Stimulated activated CD4-positive, alpha-beta T cell treated with anti-CD3 and anti-CD28 coated beads, Interleukin-15, amount 100 ng/mL, for 24 hours (primary cell): ENCODE measurements around the gene LDLRAD2.
"Not testable (repeated sequence)": the region's sequence is repeated elsewhere in the genome, so short reads cannot be mapped to it uniquely, and the experiment has no call there.

ENCODE experiments used
- DNase-seq: peaks from one replicate; pipeline ENCODE4 v3.0.0-alpha.2; 2020

LDLRAD2 gene

DNA sequence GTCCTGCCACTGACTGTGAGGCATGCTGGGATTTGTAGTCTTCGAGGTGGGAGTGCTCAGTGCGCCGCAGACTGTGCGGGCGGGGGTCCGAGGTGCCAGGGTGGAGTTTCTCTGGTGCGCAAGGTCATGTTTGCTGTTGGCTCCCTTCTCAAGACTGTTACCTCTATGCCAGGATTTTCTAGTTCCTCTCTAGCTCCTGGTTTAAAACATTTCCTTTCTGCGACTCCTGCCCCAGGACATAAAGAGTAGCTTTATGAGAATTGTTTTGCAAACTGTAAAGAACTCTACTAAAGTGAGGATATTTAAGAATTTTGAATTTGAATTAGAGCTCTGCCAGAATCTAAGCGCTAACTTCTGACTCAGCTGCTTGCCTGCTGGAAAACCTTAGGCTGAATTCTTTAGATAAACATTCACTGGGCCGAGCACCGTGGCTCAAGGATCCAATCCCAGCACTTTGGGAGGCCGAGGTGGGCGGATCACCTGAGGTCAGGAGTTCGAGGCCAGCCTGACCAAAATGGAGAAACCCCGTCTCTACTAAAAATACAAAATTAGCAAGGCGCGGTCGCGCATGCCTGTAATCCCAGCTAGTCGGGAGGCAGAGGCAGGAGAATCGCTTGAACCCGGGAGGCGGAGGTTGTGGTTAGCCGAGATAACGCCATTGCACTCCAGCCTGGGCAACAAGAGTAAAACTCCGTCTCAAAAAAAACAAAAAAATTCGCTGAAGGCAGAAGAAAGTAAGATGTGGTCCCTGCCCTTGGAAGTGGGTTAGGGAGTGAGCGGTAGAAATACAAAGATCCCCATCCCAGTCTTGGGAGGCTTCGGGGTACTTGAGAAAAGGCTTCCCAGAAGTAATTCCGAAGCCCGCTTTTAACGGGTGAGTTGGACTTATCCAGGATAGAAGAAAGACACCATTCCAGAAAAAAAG lies 28.1 kb upstream of the LDLRAD2 start:
- DNase-seq, result no peak

DNA sequence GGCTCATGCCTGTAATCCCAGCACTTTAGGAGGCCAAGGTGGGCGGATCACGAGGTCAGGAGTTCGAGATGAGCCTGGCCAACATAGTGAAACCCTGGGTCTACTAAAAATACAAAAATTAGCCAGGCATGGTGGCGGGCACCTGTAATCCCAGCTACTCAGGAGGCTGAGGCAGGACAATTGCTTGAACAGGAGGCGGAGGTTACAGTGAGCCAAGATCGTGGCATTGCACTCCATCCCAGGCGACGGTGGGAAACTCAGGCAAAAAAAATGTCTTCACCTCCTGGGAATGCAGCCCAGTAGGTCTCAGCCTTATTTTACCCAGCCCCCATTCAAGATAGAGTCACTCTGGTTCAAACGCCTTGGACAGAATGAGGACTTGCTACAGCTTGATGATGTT lies 26.3 kb upstream of the LDLRAD2 start:
- not testable (repeated sequence) for DNase-seq

DNA sequence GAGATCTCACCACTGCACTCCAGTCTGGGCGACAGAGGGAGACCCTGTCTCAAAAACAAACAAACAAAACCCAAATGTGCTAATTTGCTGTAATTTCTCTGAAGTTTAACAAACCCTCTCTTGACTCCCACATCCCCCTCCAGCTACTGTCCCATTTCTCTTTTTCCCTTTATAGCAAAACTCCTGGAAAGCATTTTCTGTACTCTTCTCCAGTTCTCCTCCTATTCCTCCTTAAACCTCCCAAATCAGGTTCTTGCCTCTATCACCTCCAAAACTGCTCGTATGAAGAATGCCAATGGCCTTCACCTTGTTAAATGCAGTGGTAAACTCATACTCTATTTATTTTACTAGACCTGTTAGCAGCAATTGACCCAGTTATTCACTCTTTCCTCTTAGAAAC lies 25.4 kb upstream of the LDLRAD2 start:
- DNase-seq, result no peak

DNA sequence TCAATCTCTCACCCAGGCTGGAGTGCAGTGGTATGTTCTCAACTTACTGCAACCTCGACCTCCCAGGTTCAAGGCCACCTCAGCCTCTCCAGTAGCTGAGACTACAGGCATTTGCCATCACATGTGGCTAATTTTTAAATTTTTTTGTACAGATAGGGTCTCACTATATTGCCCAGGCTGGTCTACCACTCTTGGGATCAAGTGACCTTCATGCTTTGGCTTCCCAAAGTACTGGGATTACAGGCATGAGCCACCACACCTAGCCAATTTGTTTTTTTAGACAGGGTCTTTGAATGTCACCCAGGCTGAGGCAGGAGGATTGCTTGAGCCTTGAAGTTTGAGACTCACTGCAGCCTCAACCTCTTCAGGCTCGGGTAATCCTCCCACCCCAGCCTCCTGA lies 19.0 kb upstream of the LDLRAD2 start:
- no peak for DNase-seq

DNA sequence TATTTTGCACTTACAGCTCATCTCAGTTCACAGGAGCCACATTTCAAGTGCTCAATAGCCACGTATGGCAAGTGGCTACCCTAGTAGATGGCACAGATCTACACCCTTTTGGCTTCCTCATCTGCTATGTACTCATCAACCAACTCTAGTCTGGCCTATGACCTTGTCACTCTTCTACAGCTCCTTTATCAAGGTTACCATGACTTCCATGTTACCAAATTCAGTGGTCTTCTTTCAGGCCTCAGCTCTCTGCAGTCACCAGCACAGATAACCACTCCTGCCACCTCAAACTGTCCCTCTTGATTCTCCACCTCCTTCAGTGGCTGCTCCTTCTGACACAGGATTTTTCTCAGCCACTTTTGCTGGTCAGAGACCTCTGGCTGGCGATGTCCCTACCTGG lies 17.4 kb upstream of the LDLRAD2 start:
- no peak for DNase-seq

DNA sequence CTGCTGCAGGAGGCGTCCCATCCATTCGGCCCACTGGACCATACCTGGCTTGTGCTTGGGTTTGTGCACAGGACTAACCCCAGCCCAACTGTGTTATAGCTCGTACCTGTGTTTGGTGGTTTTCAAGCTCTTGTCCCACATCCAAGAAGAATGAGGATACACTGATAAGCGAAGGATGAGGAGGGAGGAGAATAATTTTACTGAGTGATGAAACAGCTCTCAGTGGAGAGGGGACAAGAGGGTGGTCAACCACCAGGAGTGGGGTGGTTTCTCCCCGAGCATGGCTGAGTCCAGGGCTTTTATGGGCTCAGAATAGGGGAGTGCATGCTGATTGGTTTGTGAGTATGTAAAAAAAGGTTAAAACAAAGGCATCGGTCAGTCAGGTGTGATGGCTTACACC lies 17.0 kb upstream of the LDLRAD2 start:
- DNase-seq, result no peak

DNA sequence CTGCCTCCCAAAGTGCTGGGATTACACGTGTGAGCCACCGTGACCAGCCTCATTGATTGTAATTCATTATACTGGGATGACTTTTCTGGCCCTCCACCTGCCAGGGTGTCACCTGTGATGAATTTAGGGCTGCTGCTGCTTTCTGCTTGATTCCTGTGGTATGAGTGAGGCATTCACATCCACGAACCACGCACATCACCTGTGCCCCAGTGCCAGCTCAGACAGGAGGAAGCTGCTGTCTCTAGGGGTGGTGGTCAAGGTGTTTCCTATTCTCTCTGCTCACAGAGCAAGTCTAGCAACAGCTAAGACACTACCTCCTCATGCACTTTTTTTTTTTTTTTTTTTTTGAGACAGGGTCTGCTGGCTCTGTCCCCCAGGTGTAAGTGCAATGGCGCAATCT lies 12.3 kb upstream of the LDLRAD2 start:
- no peak for DNase-seq

DNA sequence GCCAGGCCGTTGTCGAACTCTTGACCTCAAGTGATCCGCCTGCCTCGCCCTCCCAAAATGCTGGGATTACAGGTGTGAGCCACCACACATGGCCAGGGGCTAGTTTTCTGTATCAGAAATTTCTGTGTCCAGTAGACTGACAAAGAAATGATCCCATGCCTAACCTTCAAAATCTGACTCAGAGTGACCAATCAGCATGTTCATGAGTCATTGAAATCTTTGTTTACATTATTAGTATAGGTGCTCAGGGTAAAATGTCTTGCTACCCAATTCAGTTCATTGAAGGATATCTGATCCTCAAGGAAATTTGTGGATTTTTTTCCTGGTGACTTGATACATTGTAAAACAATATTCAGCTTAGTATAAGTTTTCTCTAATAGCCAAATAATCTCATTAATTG lies 11.0 kb upstream of the LDLRAD2 start:
- DNase-seq, result no peak

DNA sequence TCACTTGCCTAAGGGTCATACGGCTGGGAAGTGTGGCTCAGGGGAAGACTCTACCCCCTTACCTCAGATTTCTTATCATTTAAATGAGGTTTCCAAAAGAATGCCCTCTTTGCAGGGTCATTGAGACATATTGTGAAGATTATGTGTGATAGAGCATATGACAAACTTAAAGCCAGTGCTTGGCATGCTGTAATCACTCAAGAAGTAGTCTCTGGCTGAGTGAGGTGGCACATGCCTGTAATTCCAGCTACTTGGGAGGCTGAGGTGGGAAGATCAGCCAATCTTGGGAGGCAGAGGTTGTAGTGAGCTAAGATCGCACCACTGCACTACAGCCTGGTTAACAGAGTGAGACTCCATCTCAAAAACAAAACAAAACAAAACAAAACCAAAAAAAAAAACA lies 7.5 kb upstream of the LDLRAD2 start:
- no peak for DNase-seq

DNA sequence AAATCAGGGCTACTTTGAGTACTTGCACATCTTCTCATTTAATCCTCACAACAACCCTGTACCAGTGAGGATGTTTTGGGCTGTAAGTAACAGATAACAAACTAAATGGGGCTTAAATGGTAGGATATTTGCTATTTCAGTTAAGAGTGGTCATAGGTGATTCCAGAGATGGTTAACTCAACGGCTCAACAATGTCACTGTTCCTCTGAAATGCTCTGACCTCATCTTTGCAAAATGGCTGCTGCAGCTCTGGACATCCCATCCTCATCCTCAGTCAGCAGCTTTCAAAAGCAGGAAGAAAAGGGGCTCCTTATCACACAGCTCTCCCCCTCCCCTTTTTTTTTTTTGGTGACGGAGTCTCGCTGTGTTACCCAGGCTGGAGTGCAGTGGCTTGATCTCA lies 1.5 kb downstream of the LDLRAD2 start:
- DNase-seq, result no peak

DNA sequence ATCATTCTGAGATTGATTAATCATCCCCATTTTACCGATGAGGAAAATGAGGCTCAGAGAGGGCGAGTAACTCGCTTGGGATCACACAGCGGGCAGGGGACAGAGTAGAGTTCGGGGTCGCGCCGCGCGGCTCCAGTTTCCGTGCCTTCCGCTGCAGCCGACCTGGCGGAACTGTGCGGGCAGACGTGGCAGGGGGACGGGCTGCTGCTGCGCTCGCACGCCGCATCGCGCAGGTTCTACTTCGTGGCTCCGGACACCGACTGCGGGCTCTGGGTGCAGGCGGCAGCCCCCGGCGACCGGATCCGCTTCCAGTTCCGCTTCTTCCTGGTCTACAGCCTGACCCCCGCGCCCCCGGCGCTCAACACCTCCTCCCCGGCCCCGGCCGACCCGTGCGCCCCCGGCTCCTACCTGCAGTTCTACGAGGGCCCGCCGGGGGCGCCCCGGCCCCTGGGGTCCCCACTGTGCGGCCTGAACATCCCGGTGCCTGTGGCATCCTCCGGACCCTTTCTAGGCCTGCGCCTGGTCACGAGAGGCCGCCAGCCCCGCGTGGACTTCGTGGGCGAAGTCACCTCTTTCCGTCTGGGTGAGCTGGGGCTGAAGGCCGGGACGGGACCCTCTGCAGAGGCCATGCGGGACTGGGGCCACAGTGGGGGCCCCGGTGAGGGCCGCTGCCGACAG lies 2.3 kb downstream of the LDLRAD2 start:
- DNase-seq, result peak; percentile 32

DNA sequence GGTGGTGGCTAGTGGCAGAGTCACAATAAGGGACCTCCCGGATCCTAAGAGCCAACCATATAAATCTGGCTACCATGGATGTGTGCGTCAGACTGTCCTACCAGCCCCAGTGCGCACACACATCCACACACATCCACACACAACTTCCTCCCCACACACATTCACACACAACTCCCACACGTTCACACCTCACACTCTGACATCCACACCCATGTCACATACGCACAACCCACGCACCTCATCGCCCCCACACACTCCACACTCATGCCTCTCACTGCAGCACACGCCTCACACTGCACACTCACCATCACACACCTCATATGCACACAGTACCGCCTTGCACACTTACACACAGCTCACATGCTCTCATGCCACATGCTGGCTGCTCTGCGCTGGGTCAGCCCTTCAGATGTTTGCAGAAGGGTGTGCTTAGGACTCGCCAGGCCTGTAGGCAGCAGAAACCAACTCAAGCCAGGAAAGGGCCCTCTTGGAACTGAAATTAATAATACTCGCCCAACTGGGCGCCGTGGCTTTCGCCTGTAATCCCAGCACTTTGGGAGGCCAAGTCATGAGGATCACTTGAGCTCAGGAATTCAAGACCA lies 3.0 kb downstream of the LDLRAD2 start:
- no peak for DNase-seq

DNA sequence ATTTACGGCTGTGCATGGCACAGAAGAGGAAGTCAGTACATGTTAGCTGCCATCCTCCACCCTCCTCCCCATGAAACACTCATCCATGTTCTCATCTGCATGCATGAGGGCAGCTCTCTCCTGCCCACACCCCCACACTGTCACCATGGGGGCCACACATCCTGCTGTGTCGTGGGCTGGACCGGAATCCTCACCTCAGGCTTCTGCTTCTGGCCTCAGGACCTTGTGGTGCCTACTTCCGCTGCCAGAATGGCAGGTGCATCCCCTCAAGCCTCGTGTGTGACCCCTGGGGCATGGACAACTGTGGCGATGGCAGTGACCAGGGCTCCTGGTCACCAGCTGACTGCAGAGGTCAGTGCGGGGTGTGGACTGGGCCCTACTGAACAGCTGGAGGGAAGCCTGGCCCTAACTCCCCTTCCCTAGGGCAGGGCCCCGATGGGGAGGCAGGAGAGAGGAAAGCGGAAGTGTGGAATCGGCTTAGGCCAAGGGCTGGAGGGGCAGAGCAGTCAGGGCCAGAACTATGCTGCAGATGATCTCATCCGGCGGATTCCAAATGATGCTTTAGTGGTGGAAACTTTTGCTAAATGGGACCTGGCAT lies 3.8 kb downstream of the LDLRAD2 start:
- no peak for DNase-seq

DNA sequence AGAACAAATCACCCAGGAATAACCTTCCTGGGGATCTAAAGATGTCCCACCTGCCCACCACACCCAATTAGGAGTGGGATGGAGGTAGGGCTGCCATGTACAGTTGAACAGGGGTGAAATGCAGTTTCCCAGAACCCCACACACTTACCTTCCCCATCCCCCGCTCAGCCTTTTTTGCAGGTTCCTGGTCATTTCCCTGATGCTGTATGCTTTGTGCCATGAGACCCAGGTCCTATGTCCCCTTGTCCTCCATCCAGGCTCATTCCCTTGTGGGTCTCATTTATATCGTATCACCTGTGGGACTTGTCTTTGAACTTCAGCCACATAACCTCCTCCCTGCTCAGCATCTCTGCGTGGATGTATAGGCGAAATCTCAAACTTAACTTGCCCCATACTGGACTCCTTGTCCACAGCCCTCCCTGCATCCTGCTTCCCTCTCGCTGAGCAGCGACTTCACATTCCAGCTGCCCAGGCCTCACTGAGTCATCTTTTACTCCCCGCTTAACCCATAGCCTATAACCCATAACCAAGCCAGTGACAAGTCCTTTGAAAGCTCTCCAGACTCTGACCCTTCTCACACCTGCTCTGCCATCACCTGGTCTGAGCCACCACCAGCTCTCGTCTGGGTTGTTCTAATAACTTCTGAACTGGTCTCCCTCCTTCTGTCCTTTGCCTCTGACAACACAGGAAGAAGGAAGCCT lies 4.7 kb downstream of the LDLRAD2 start:
- no peak for DNase-seq

DNA sequence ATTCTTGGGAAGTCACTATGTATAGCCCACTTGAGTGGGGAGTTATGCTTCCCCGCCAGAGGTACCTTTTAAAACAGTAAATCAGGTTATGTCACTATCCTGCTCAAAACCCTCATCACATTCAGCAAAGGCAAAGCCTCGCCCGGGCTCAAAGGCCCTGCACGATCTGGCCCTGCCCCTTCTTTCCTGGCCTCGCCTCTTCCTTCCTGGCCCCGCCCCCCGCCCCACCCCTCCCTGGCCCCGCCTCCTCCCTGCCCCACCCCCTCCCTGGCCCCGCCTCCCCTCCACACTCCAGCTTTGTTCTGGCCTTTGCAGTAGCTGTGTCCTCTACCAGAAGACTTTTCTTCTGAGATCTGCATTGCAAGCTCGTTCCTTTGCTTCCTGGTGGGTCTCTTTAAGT lies 6.6 kb downstream of the LDLRAD2 start:
- peak; percentile 49 for DNase-seq

DNA sequence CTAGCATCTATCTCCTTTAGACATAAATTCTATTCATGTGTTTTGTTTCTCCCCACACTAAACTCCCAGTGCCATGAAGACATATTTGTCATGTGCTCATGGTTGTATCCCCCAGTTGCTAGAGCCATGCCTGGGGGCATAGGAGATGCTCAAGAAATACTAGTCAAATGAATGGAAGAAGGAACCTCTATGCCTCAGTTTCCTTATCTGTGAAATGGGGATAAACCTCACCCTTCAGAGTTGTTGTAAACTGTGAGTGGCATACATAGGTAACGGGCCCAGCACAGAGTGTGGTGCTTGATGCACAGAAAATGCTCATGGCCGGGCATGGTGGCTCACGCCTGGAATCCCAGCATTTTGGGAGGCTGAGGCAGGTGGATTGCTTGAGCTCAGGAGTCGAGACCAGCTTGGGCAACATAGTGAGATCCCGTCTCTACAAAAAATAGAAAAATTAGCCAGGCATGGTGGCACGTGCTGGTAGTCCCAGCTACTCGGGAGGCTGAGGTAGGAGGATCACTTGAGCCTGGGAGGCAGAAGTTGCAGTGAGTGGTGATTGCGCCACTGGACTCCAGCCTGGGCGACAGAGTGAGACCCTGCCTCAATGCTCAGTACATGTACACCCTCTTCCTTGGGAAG lies 8.7 kb downstream of the LDLRAD2 start:
- DNase-seq, result no peak

DNA sequence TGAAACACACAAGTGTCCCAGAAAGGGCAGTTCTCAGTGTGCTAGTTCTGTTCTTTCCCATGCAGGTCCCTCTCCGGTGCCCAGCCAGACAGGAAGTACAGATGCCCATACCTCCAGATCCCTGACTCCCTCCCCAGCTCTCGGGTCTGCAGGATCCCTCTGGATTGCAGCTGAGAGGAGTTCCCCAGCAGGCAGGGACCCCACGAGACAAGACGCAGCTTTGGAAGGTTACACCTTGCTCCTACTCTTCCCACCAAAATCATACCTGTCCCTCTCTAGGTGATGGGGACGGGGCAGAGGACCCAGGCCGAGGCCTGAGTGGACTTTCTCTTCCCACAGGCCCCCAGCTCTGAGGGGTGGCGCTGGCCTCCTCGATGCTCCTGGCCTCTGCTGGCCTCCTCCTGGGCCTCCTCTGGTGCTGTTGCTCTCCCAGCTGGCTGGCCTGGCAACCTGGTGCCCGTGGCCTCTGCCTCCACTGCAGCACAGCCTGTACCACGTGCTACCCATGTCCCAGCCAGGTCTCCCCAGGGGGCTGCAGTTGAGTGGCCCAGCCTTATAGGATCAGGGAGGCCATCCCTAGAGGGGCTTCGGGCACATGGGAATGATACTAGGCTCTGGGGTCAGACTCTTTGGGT lies 9.4 kb downstream of the LDLRAD2 start:
- no peak for DNase-seq

DNA sequence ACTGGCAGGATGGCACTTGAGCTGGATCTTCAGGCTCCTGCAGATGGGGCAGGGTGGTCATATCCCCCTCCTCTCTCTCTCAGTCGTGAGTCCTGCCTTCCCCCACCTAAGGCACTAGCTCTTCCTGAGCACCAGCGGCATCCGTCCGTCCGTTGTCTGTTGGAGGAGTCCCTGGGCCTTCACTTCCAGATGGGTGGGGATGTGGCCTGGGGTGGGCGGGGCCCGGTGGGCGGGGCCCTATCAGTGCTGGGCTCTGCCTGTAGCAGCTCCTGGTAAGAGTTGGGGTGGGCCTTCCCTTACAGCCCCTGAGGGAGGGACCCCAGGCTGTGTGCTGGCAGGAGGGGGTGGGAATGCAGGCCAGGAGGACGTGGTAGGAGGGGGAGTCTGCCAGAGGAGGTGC lies 10.3 kb downstream of the LDLRAD2 start:
- DNase-seq, result no peak

DNA sequence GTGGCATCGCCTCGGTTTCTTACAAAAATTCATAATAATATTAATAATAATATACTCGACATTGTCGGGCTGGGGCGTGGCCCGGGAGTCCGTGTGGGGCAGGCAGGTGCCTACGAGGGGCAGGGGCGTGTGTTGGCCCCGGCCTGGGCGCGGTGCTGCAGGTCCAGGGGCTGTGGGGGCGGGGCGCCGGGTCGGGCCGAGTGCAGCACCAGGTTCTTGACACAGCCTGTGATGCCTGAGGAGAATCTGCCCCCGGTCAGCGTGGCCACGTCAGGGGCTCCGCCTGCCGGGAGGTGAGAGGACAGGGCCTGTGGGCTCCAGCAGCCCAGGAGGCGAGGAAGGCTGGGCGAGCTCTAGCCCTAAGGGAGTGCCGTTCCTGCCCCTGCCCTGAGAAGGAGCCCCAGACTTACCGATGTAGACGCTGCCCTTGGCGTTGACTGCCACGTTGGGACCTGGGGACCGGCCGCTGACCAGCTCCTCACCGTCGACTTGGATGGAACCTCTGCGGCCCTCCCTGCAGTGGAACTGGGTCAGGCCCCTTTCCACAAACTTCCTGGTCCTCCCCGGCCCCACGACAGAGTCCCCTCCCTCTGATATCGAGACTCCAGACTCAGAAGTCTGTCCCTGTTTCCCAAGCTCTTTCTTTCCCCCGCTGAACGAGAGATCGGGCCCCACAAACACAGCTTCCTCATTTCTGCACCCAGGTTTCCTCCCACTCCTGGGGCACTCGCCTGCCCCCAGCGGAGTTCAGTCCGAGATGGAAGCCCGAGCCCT lies 11.3 kb downstream of the LDLRAD2 start:
- no peak for DNase-seq

DNA sequence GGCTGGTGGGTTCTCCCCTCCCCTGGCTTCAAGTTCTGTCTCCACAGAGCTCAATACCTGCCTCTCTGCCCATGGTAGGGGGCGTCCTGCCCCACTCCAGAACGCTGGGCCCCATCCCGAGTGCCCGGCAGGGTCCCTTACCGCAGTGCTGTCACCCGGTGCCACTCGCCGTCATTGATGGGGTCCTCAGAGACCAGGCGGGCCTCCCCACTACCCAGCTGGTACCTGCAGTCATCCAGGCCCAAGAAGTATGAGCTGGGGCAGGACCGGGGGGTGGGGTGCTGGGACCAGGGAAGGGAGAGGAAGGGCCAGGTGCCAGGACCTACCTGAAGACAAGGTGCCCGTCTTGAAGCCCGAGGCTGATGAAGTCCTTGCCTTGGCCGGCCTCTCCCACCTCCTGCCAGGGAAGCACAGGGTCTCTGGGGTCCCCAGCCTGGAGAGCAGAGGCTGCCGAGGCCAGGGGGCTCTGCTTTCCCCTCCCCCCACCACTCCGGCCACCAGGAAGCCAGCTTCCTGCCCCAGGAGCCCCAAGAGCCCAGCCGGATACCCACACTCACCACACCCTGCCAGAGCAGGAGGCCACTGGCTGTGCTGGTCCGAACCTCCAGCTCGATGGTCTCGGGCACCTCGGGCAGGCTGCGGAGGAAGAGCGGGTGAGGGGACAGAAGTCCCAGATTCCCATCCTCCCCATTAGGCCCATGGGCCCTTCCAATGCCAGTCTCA lies 12.1 kb downstream of the LDLRAD2 start:
- DNase-seq, result no peak
